Measurements from ENCODE around the gene MOB3A. TPM values are rescaled to one million over a fixed set of nuclear protein-coding genes. Genes with fewer than 3 reads are reported as not detected.

The MOB3A gene
- total and polyA plus RNA-seq, 2 of the 13 experiments (the other 11 are each of a cell fraction or from before 2014, with no cell fraction given): 3.5 to 17.8 TPM

- TF ChIP-seq ZBTB7A (CRISPR knock-in tag; IDR thresholded peaks at IDR 0.05) (no peak), DZIP1 (CRISPR knock-in tag; IDR thresholded peaks at IDR 0.05) (0 out of 2 replicates have a peak, but pooled peaks have one; percentile 20), NFE2L2 (IDR thresholded peaks at IDR 0.05; ENCODE audit: low read length) (no peak), ZNF430 (CRISPR knock-in tag; IDR thresholded peaks at IDR 0.05) (0 out of 2 replicates have a peak, but pooled peaks have one; percentile 10), ZBTB38 (CRISPR knock-in tag; IDR thresholded peaks at IDR 0.05) (peak; percentile 86), TIGD3 (CRISPR knock-in tag; IDR thresholded peaks at IDR 0.05; ENCODE audit: borderline replicate concordance) (0 out of 2 replicates have a peak, but pooled peaks have one; percentile 60), CBFB (CRISPR knock-in tag; IDR thresholded peaks at IDR 0.05) (0 out of 2 replicates have a peak, but pooled peaks have one; percentile 4), TAF1 (CRISPR knock-in tag; IDR thresholded peaks at IDR 0.05) (0 out of 2 replicates have a peak, but pooled peaks have one; percentile 5), ZNF781 (CRISPR knock-in tag; IDR thresholded peaks at IDR 0.05; ENCODE audit: borderline replicate concordance, not compliant biosample characterization) (peak; percentile 37)
Measured at GRCh38 chr19:2048959-2049740, 47.0 kb downstream of the MOB3A start (continued).

All from HepG2 (cell line).